SH-SY5Y (cell line): ENCODE results near the gene GUSB.

Source experiments
- GATA2 ChIP-seq: IDR thresholded peaks from 2 replicates; pipeline ENCODE4 v1.6.1; 2011; ENCODE audit warnings: mild to moderate bottlenecking, low read depth, low read length
- GATA3 ChIP-seq: IDR thresholded peaks from 2 replicates; pipeline ENCODE4 v1.6.1; 2011; ENCODE audit warnings: low read depth, mild to moderate bottlenecking, low read length, moderate library complexity

GUSB gene

GRCh38 chr7:65981965-65982792 lies at the start of gene GUSB:
Gene GUSB, minus strand, starts transcription at chr7:65982213. Its CDS starts 30 bp downstream, at chr7:65982183.
- TF ChIP-seq GATA2 (no peak; the same call in 1 of the 2 replicates), GATA3 (no peak)

- TF ChIP-seq GATA3 (no peak), GATA2 (no peak; the same call in 1 of the 2 replicates)
Measured at GRCh38 chr7:66016131-66016461, 34.1 kb upstream of the GUSB start.

GRCh38 chr7:66015440-66016130 lies 33.6 kb upstream of the GUSB start:
- TF ChIP-seq GATA2 (no peak), GATA3 (no peak)

GRCh38 chr7:66013938-66014337 lies 31.9 kb upstream of the GUSB start:
- TF ChIP-seq GATA3: no peak
- TF ChIP-seq GATA2: no peak

GRCh38 chr7:66007232-66007631 lies 25.2 kb upstream of the GUSB start:
- TF ChIP-seq GATA3 (no peak), GATA2 (no peak)

- TF ChIP-seq GATA2 (no peak), GATA3 (no peak)
Measured at GRCh38 chr7:65992526-65992925, 10.5 kb upstream of the GUSB start.

GRCh38 chr7:65989694-65990080 lies 7.7 kb upstream of the GUSB start:
- TF ChIP-seq GATA3 (no peak), GATA2 (no peak)

GRCh38 chr7:65988084-65988483 lies 6.1 kb upstream of the GUSB start:
- no peak for TF ChIP-seq GATA2
- TF ChIP-seq GATA3: no peak

GRCh38 chr7:65983965-65984658 lies 2.1 kb upstream of the GUSB start:
- TF ChIP-seq GATA3 (no peak), GATA2 (no peak)

- no peak for TF ChIP-seq GATA2
- no peak for TF ChIP-seq GATA3
Measured at GRCh38 chr7:65980478-65981250, 1.3 kb downstream of the GUSB start.

GRCh38 chr7:65979583-65980477 lies 2.2 kb downstream of the GUSB start:
- TF ChIP-seq GATA3 (no peak), GATA2 (no peak)

- TF ChIP-seq GATA3 (no peak), GATA2 (no peak)
Measured at GRCh38 chr7:65978891-65979582, 3.0 kb downstream of the GUSB start.

- TF ChIP-seq GATA3: no peak
- TF ChIP-seq GATA2: no peak
Measured at GRCh38 chr7:65976659-65977196, 5.3 kb downstream of the GUSB start.
